SK-N-SH (cell line): Measurements from ENCODE around the gene UBE2D2. TPM values are rescaled to one million over a fixed set of nuclear protein-coding genes. Genes with fewer than 3 reads are reported as not detected.

Experiments
- CTCF ChIA-PET: fragments of 300-600, 350-600 bp; formaldehyde crosslinking; extraction: SDS; loops from one replicate; lab custom pipeline; 2021; lab: Yijun Ruan, JAX
- POLR2A ChIA-PET: fragments of 350-600 bp; sonication (Branson Sonifier 250); formaldehyde crosslinking; extraction: SDS; loops from one replicate; lab custom pipeline; 2020; ENCODE audit warnings: antibody characterized with exemption, inconsistent platforms; lab: Yijun Ruan, JAX
- DNase-seq: peaks from one replicate; pipeline ENCODE4 v3.0.0; 2012
- H2AFZ ChIP-seq: fragments of 200-600 bp; sonication (generic); 2 replicates; pipeline ENCODE4 v1.8.1; 2016; ENCODE audit warnings: antibody characterized with exemption, mild to moderate bottlenecking, low read depth
- H3F3A ChIP-seq: fragments of 200-600 bp; sonication (generic); replicated peaks from 2 replicates; pipeline ENCODE3; 2016; ENCODE audit warnings: antibody characterized with exemption, mild to moderate bottlenecking; ENCODE audit not compliant: insufficient read depth
- H3K27ac ChIP-seq, 2 experiments: fragments of 200-500 bp in 1 of 2; fragments of 200-600 bp in 1 of 2; sonication (Bioruptor generic) in 1 of 2; sonication (generic), shearing (Covaris generic) in 1 of 2; 2 replicates each; pipeline versions ENCODE4 v1.5.1 to v1.6.1; 2014 to 2016; ENCODE audit warnings: low read depth in 2 of 2, inconsistent platforms in 1 of 2, low read length in 1 of 2, mild to moderate bottlenecking in 1 of 2, mixed read lengths in 1 of 2
- H3K27me3 ChIP-seq: fragments of 200-600 bp; sonication (generic), shearing (Covaris generic); 2 replicates; pipeline ENCODE4 v1.6.1; 2016; ENCODE audit warnings: mixed run types; ENCODE audit not compliant: insufficient read depth
- H3K36me3 ChIP-seq, 2 experiments: fragments of 200-500 bp in 1 of 2; fragments of 200-600 bp in 1 of 2; sonication (Bioruptor generic) in 1 of 2; sonication (generic) in 1 of 2; replicated peaks in 1 of 2; 2 replicates each; pipeline versions ENCODE3 to v1.5.1; 2014 to 2016; ENCODE audit warnings: low read length in 1 of 2, mild to moderate bottlenecking in 1 of 2; ENCODE audit not compliant: insufficient read depth in 2 of 2, control insufficient read depth in 1 of 2
- H3K4me1 ChIP-seq, 2 experiments: fragments of 200-500 bp in 1 of 2; fragments of 200-600 bp in 1 of 2; sonication (Bioruptor generic) in 1 of 2; sonication (generic), shearing (Covaris generic) in 1 of 2; 2 replicates each; pipeline versions ENCODE4 v1.5.1 to v1.6.1; 2014 to 2016; ENCODE audit warnings: low read depth in 1 of 2, low read length in 1 of 2, mixed run types in 1 of 2; ENCODE audit not compliant: insufficient read depth in 2 of 2, control insufficient read depth in 1 of 2
- H3K4me2 ChIP-seq: fragments of 200-600 bp; sonication (generic), shearing (Covaris generic); 2 replicates; pipeline ENCODE4 v1.6.1; 2017; ENCODE audit warnings: mixed run types
- H3K4me3 ChIP-seq, 2 experiments: fragments of 200-500 bp in 1 of 2; fragments of 200-600 bp in 1 of 2; sonication (Bioruptor generic) in 1 of 2; sonication (generic), shearing (Covaris generic) in 1 of 2; 2 replicates each; pipeline versions ENCODE4 v1.5.1 to v1.8.1; 2014 to 2016; ENCODE audit warnings: low read depth in 2 of 2, inconsistent platforms in 1 of 2, low read length in 1 of 2, mild to moderate bottlenecking in 1 of 2, mixed read lengths in 1 of 2, moderate library complexity in 1 of 2
- H3K79me2 ChIP-seq: fragments of 200-600 bp; sonication (generic); 2 replicates; pipeline ENCODE4 v1.8.1; 2017; ENCODE audit warnings: mild to moderate bottlenecking; ENCODE audit not compliant: insufficient read depth
- H3K9ac ChIP-seq: fragments of 200-600 bp; sonication (generic); 2 replicates; pipeline ENCODE4 v1.6.1; 2017; ENCODE audit warnings: mixed run types
- H3K9me2 ChIP-seq: fragments of 200-600 bp; sonication (generic); 2 replicates; pipeline ENCODE4 v1.6.1; 2017; ENCODE audit warnings: mixed run types
- H3K9me3 ChIP-seq: fragments of 200-600 bp; sonication (generic); 2 replicates; pipeline ENCODE4 v1.6.1; 2017; ENCODE audit warnings: mixed run types, mild to moderate bottlenecking, moderate library complexity
- H4K20me1 ChIP-seq: fragments of 200-600 bp; sonication (generic); 2 replicates; pipeline ENCODE4 v1.6.1; 2017; ENCODE audit warnings: mild to moderate bottlenecking, mixed run types; ENCODE audit not compliant: insufficient read depth
- EZH2phosphoT487 ChIP-seq: fragments of 200-600 bp; sonication (generic); IDR thresholded peaks from 2 replicates; pipeline ENCODE4 v1.6.1; 2017; ENCODE audit warnings: low read depth, mixed run types, mild to moderate bottlenecking, antibody characterized with exemption, moderate library complexity, borderline replicate concordance
- FOSL2 ChIP-seq: IDR thresholded peaks from 2 replicates; pipeline ENCODE4 v1.4.0; 2012; ENCODE audit warnings: low read depth, mild to moderate bottlenecking, moderate library complexity, borderline replicate concordance
- FOXM1 ChIP-seq: IDR thresholded peaks from 2 replicates; pipeline ENCODE4 v1.4.0; 2012; ENCODE audit warnings: low read depth, mild to moderate bottlenecking
- GATA2 ChIP-seq: sonication (generic); formaldehyde crosslinking; IDR thresholded peaks from 2 replicates; pipeline ENCODE4 v1.5.0; 2020; ENCODE audit warnings: mild to moderate bottlenecking, missing genetic modification reagents
- JUND ChIP-seq: IDR thresholded peaks from 2 replicates; pipeline ENCODE4 v1.4.0; 2012
- MEF2A ChIP-seq: IDR thresholded peaks from 2 replicates; pipeline ENCODE4 v1.4.0; 2012; ENCODE audit warnings: low read depth, borderline replicate concordance
- MXI1 ChIP-seq: IDR thresholded peaks from 2 replicates; pipeline ENCODE4 v1.6.1; 2012; ENCODE audit warnings: mild to moderate bottlenecking, low read depth, low read length, improper control_type of control experiment
- NFIC ChIP-seq: IDR thresholded peaks from 2 replicates; pipeline ENCODE4 v1.4.0; 2012; ENCODE audit warnings: borderline replicate concordance
- POLR2AphosphoS5 ChIP-seq: IDR thresholded peaks from 2 replicates; pipeline ENCODE4 v1.6.1; 2012; ENCODE audit warnings: low read depth, low read length
- RAD21 ChIP-seq: IDR thresholded peaks from 2 replicates; pipeline ENCODE4 v1.6.1; 2012; ENCODE audit warnings: mild to moderate bottlenecking, low read length
- SMC3 ChIP-seq: IDR thresholded peaks from 2 replicates; pipeline ENCODE4 v1.6.1; 2012; ENCODE audit warnings: low read depth, low read length, improper control_type of control experiment
- TAF1 ChIP-seq: IDR thresholded peaks from 2 replicates; pipeline ENCODE4 v1.6.1; 2012; ENCODE audit warnings: low read depth, mild to moderate bottlenecking, low read length, moderate library complexity, borderline replicate concordance
- TEAD4 ChIP-seq: IDR thresholded peaks from 2 replicates; pipeline ENCODE4 v1.4.0; 2012; ENCODE audit warnings: mild to moderate bottlenecking, borderline replicate concordance; ENCODE audit not compliant: insufficient read depth
- WGBS: methylation state at CpG from one replicate; pipeline ENCODE4 v1.1.6; 2017; ENCODE audit warnings: low lambda C conversion rate; 5-methylcytosine and 5-hydroxymethylcytosine counted together
- polyA plus RNA-seq, 3 experiments: library from polyadenylated mRNA; depleted of rRNA; stranded (reverse); fragments of >200 nt; gene quantifications; 2 replicates each; pipeline ENCODE4 v1.2.3, GENCODE V29; 2012
- TF ChIP-seq, protein P1 (sequence below): IDR thresholded peaks from 2 replicates; pipeline ENCODE4 v1.4.0; 2012; ENCODE audit warnings: low read depth, borderline replicate concordance
- TF ChIP-seq, protein P2 (sequence below): fragments of 150-350 bp; IDR thresholded peaks from 2 replicates; pipeline ENCODE4 v1.6.1; 2016; ENCODE audit warnings: mild to moderate bottlenecking, low read depth, low read length
- TF ChIP-seq, protein P3 (sequence below): fragments of 150-350 bp; IDR thresholded peaks from 2 replicates; pipeline ENCODE4 v1.6.1; 2017; ENCODE audit warnings: antibody characterized with exemption, low read length, low read depth, borderline replicate concordance
- TF ChIP-seq, protein P4 (sequence below): IDR thresholded peaks from 2 replicates; pipeline ENCODE4 v1.4.0; 2012; ENCODE audit warnings: low read depth, borderline replicate concordance

The UBE2D2 gene
- polyA plus RNA-seq, 1 of the 3 experiments (the other 2 are of a cell fraction), result 24.5 TPM

DNA sequence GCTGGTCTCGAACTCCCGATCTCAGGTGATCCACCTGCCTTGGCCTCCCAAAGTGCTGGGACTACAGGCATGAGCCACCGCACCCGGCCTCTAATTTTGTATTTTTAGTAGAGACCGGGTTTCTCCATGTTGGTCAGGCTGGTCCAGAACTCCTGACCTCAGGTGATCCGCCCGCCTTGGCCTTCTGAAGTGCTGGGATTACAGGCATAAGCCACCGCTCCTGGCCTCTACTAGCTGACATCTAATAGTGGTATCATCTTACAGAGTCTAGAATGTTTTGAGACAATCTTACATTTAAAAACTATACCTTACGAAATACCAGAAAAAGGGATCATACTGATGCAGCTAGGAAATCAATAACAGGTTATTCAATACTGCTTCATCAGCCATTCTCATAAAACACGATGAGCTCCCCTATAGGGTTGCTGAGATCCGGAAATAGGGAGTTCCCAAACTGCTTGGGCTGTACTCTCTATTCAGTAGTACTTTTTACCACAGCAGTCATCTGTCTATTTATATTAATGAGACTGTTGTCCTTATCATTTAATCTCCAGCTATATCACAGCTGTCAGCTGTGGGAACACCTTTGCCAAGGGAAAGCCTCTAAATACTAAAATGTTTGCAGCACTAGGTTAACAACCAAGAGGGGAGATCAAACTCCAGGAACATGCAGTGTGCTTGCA is 8.1 kb upstream of the UBE2D2 start:
- no peak overlapping the region for H3K27ac ChIP-seq
- H3K4me3 ChIP-seq, result no peak overlapping the region
- H3K9me2 ChIP-seq, result no peaks in the 10 kb centered on the region
- H3K79me2 ChIP-seq, result no peaks in the 10 kb centered on the region
- CTCF ChIA-PET, result interaction anchor here (1.0 kb wide), 1 partner anchor 82 kb away, joined by 3 read pairs; no protein-coding TSS in a partner anchor
- H2AFZ ChIP-seq, result no peak overlapping the region
- TF ChIP-seq FOSL2, result no peak
- TF ChIP-seq EZH2phosphoT487, result no peak
- TF ChIP-seq, protein P1, sequence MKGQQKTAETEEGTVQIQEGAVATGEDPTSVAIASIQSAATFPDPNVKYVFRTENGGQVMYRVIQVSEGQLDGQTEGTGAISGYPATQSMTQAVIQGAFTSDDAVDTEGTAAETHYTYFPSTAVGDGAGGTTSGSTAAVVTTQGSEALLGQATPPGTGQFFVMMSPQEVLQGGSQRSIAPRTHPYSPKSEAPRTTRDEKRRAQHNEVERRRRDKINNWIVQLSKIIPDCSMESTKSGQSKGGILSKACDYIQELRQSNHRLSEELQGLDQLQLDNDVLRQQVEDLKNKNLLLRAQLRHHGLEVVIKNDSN, result no peak
- TF ChIP-seq, protein P2, sequence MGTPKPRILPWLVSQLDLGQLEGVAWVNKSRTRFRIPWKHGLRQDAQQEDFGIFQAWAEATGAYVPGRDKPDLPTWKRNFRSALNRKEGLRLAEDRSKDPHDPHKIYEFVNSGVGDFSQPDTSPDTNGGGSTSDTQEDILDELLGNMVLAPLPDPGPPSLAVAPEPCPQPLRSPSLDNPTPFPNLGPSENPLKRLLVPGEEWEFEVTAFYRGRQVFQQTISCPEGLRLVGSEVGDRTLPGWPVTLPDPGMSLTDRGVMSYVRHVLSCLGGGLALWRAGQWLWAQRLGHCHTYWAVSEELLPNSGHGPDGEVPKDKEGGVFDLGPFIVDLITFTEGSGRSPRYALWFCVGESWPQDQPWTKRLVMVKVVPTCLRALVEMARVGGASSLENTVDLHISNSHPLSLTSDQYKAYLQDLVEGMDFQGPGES, result no peak
- no peak for TF ChIP-seq SMC3
- TF ChIP-seq MEF2A, result no peak
- TF ChIP-seq JUND, result no peak
- TF ChIP-seq, protein P3, sequence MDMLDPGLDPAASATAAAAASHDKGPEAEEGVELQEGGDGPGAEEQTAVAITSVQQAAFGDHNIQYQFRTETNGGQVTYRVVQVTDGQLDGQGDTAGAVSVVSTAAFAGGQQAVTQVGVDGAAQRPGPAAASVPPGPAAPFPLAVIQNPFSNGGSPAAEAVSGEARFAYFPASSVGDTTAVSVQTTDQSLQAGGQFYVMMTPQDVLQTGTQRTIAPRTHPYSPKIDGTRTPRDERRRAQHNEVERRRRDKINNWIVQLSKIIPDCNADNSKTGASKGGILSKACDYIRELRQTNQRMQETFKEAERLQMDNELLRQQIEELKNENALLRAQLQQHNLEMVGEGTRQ, result no peak
- TF ChIP-seq GATA2, result no peak
- TF ChIP-seq TEAD4, result no peak
- TF ChIP-seq POLR2AphosphoS5, result no peak
- TF ChIP-seq, all 33 proteins: peak for 0
- Histone ChIP-seq H3K4me2 (no peak overlapping the region), H3K9me3 (no peaks in the 10 kb centered on the region), H3K36me3 (no peaks in the 10 kb centered on the region), H4K20me1 (no peaks in the 10 kb centered on the region), H3F3A (peaks cover 3% of the 10 kb centered on the region), H3K9ac (no peak overlapping the region), H3K27me3 (no peaks in the 10 kb centered on the region), H3K4me1 (no peaks in the 10 kb centered on the region; a peak in 1 of 4 replicates)
- 92% methylated on average over 11 of the region's 11 CpGs for WGBS
- DNase-seq, result peak; percentile 8
- POLR2A ChIA-PET, result no interaction called here

DNA sequence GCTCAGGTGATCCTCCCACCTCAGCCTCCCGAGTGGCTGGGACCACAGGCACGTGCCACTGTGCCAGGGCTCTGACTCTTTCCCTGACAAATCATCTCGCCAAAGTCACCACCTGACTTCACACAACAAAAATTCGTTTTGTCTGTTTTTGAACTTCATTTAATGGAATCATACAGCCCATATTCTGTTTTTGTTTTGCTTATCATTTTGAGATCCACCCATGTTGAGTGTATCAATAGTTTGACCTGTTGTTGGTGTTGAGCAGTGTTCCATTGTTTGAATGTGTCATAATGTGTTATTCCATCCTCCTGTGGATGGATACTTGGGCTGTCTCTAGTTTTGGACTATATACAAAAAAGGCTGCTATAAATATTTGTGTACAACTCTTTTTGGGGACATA is 6.9 kb upstream of the UBE2D2 start:
- TF ChIP-seq SMC3 (no peak), MXI1 (no peak), TAF1 (no peak), FOSL2 (no peak), NFIC (no peak), MEF2A (no peak), FOXM1 (no peak), RAD21 (no peak)
- TF ChIP-seq, protein P4, sequence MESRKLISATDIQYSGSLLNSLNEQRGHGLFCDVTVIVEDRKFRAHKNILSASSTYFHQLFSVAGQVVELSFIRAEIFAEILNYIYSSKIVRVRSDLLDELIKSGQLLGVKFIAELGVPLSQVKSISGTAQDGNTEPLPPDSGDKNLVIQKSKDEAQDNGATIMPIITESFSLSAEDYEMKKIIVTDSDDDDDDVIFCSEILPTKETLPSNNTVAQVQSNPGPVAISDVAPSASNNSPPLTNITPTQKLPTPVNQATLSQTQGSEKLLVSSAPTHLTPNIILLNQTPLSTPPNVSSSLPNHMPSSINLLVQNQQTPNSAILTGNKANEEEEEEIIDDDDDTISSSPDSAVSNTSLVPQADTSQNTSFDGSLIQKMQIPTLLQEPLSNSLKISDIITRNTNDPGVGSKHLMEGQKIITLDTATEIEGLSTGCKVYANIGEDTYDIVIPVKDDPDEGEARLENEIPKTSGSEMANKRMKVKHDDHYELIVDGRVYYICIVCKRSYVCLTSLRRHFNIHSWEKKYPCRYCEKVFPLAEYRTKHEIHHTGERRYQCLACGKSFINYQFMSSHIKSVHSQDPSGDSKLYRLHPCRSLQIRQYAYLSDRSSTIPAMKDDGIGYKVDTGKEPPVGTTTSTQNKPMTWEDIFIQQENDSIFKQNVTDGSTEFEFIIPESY, result no peak
- TF ChIP-seq, all 33 proteins: peak for 0
- H2AFZ ChIP-seq, result no peak overlapping the region
- no peak overlapping the region for H3K27ac ChIP-seq
- H3K27me3 ChIP-seq, result no peaks in the 10 kb centered on the region
- H3K4me1 ChIP-seq, result no peaks in the 10 kb centered on the region; a peak in 1 of 4 replicates
- no peak overlapping the region for H3K4me3 ChIP-seq
- H3K4me2 ChIP-seq, result no peak overlapping the region
- no peaks in the 10 kb centered on the region for H3K36me3 ChIP-seq
- WGBS, result 67% methylated on average over 4 of the region's 4 CpGs
- no peak for DNase-seq
- no peaks in the 10 kb centered on the region for H3K9me2 ChIP-seq
- CTCF ChIA-PET, result no interaction called here
- POLR2A ChIA-PET, result no interaction called here
- peaks cover 4% of the 10 kb centered on the region for H3F3A ChIP-seq
- no peak overlapping the region for H3K9ac ChIP-seq
- H3K79me2 ChIP-seq, result no peaks in the 10 kb centered on the region
- no peaks in the 10 kb centered on the region for H4K20me1 ChIP-seq
- H3K9me3 ChIP-seq, result no peaks in the 10 kb centered on the region
